BE2C (cell line): ENCODE measurements around the gene CFAP99. TPM values are rescaled to one million over a fixed set of nuclear protein-coding genes. Genes with fewer than 3 reads are reported as not detected.

Experiments used
- DNase-seq: peaks from one replicate; pipeline ENCODE4 v3.0.0-alpha.2; 2020
- H3K27me3 ChIP-seq: fragments of 250-450 bp; sonication (Bioruptor Pico); 2 replicates; pipeline ENCODE4 v1.5.1; 2020; ENCODE audit warnings: mild to moderate bottlenecking
- H3K36me3 ChIP-seq: fragments of 250-450 bp; sonication (Bioruptor Pico); 2 replicates; pipeline ENCODE4 v1.5.1; 2020; ENCODE audit warnings: mild to moderate bottlenecking
- H3K4me1 ChIP-seq: fragments of 250-450 bp; sonication (Bioruptor Pico); 2 replicates; pipeline ENCODE4 v1.5.1; 2020
- H3K4me3 ChIP-seq: 2 replicates; pipeline ENCODE4 v1.5.1; 2011; ENCODE audit warnings: low read depth, low read length
- H3K9me3 ChIP-seq: fragments of 250-450 bp; sonication (Bioruptor Pico); 2 replicates; pipeline ENCODE4 v1.5.1; 2020
- polyA plus RNA-seq: library from polyadenylated mRNA; unstranded; fragments of >200 nt; gene quantifications from one replicate; pipeline ENCODE4 v1.2.1, GENCODE V29; 2012; ENCODE audit warnings: low read depth, missing spikeins; ENCODE audit not compliant: insufficient read length, insufficient read depth
- TF ChIP-seq, protein P1 (sequence below): IDR thresholded peaks from 2 replicates; pipeline ENCODE4 v1.5.1; 2012; ENCODE audit warnings: mild to moderate bottlenecking, low read depth, low read length

Gene CFAP99
- polyA plus RNA-seq, result 0.54 TPM

DNA sequence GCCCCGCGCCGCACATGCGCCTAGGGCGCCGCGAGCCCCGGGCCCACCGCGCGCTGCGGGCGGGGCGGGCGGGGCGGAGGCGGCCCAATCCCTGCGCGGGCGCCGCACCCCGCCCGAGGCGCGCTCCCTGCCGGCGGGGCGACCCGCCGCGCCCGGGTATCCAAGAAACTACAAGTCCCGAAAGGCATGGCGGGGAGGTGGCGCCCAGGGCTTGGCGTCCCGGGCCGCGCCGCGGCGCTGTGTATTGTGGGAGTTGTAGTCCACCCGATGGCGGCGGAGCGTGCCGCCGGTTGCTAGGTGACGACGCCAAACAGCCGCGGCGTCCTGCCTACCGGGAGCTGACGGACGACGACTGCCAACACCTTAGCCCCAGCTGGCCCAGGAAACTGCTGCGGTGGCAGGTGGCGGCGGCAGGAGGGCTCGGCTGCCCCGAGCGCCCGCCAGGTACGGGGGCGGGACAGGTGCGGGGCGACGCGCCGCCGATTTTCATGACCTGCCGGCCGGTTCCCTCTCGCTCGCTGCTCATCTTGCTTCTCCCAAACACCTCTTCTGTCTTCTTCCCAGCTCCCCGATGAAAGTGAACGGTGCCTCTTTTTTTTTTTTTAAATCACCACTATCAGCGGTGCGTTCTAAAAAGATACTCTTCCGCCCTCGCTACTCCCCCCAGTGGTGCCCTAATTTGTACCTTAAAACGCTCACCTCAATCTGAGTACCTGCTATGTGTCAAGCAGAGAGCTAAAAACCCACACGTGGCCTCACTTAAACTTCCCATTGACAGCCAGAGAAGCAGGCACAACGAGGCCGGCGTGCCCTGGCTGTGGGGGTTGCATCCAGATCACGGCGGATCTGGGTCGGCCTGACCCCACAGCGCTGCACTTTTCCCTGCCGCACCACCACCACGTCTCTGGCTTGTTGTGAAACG is at the start of gene CFAP99:
Gene CFAP99 (plus strand): TSS at position 306 of the 922 bp plus-strand sequence.
- TF ChIP-seq, protein P1, sequence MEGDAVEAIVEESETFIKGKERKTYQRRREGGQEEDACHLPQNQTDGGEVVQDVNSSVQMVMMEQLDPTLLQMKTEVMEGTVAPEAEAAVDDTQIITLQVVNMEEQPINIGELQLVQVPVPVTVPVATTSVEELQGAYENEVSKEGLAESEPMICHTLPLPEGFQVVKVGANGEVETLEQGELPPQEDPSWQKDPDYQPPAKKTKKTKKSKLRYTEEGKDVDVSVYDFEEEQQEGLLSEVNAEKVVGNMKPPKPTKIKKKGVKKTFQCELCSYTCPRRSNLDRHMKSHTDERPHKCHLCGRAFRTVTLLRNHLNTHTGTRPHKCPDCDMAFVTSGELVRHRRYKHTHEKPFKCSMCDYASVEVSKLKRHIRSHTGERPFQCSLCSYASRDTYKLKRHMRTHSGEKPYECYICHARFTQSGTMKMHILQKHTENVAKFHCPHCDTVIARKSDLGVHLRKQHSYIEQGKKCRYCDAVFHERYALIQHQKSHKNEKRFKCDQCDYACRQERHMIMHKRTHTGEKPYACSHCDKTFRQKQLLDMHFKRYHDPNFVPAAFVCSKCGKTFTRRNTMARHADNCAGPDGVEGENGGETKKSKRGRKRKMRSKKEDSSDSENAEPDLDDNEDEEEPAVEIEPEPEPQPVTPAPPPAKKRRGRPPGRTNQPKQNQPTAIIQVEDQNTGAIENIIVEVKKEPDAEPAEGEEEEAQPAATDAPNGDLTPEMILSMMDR, result peak; percentile 2; the same call in 1 of the 2 replicates
- no peaks in the 10 kb centered on the region for H3K36me3 ChIP-seq
- H3K27me3 ChIP-seq, result peaks cover 49% of the 10 kb centered on the region
- no peaks in the 10 kb centered on the region for H3K9me3 ChIP-seq
- H3K4me1 ChIP-seq, result no peaks in the 10 kb centered on the region
- peak; percentile 98 for DNase-seq
- H3K4me3 ChIP-seq, result peak within 1 kb of the TSS; percentile 53

DNA sequence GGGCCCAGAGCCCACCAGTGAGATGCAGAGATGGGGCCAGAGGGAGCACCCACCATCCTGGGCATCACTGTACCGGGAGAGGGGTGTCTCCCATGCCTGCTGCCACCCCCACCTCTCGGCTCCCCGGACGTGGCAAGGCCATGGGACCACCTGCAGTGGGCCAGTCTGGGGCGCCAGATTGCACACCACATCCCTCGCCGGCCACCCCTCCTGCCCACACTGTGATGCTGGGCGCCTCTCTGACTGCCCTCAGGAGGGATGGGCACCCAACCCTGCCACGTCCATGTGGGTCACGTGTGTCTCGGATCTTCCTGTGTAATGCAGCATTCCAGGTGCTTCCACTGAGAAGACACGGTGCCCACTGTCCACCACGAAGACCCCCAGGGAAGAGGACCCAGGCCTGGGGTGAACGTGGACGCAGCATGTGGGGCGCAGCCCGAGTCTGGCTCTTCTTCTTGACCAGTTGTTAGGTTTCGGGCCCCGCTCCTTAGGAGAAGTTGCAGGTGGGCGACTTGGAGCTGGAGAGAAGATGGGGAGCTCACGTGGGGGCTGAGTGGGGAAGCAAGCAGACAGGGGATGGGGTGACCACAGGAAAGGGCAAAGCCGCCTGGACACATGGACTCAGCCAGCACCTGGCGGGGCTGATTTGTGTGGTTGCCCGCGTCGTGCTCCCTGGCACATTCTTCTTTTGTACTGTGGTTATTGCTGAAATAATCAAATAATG is 48.0 kb upstream of the CFAP99 start:
- TF ChIP-seq, protein P1, result no peak
- no peak overlapping the region for H3K4me3 ChIP-seq
- no peak for DNase-seq
- H3K36me3 ChIP-seq, result no peaks in the 10 kb centered on the region
- no peaks in the 10 kb centered on the region; the same call in 1 of the 2 replicates for H3K9me3 ChIP-seq
- peaks cover 6% of the 10 kb centered on the region for H3K4me1 ChIP-seq
- H3K27me3 ChIP-seq, result no peaks in the 10 kb centered on the region

DNA sequence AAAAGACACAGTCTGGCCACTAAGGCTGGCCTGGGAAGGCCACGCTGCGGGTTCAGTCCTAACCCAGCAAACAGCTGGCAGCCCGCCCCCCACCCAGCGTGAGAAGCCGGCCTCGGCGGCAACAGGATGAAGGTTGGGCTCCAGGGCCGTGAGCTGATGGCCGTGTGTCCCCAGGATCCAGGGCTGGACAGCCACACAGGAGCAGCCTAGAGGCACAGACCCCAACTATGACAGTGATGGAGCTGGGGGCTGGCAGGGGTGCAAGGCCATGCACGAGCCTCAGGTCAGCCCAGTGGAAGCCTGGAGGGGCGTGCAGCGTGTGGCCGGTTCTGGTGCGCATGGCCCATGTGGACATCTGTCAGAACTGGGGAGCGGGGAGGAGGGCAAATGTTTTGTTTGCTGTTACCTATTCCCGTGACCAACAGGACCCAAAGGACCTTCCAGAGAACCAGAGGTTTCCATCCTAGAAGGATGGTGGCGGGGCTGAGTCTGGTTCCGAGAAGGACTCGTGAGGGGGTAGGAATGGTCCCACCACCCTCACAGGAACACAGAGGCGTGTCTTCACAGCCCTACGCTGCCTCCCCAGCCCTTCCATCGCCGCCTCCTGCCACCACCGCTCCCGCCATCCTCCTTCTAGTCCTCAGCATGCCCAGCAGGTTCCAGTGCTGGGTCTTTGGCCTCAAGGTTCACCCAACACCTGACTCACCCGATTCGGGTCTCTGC is 46.8 kb upstream of the CFAP99 start:
- Histone ChIP-seq H3K4me1 (no peaks in the 10 kb centered on the region), H3K4me3 (no peak overlapping the region)
- TF ChIP-seq, protein P1, result no peak

DNA sequence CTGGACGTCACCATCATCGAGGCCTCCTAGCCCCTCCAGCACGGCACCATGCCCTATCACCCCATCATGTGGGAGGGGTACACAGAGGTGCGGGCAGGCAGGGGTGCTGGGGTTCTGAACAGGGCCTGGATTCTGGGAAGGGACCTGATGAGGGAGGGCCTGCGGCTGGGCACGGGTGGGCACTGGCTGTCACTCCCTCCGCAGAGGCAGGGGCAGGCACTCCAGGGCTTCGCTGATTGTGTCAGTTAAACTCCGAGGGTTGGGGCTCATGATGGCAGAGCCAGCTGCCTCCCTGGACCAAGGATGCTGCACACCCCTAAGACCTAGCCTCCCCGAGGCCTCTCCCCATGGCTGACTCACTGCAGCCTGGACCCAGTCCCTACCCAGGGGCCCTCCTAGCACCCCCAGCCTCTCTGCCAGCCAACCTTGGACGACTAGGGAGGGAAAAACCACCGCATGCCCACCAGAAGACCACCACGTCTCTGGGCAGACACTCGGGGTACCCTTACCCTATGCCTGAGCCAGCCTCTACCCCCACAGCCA is 46.2 kb upstream of the CFAP99 start:
- H3K9me3 ChIP-seq, result no peaks in the 10 kb centered on the region; the same call in 1 of the 2 replicates
- TF ChIP-seq, protein P1, result no peak
- no peak for DNase-seq

More for the DNA sequence above, 46.8 kb upstream of the CFAP99 start:
- Histone ChIP-seq H3K27me3 (no peaks in the 10 kb centered on the region), H3K36me3 (no peaks in the 10 kb centered on the region), H3K9me3 (no peaks in the 10 kb centered on the region; the same call in 1 of the 2 replicates)
- no peak for DNase-seq

DNA sequence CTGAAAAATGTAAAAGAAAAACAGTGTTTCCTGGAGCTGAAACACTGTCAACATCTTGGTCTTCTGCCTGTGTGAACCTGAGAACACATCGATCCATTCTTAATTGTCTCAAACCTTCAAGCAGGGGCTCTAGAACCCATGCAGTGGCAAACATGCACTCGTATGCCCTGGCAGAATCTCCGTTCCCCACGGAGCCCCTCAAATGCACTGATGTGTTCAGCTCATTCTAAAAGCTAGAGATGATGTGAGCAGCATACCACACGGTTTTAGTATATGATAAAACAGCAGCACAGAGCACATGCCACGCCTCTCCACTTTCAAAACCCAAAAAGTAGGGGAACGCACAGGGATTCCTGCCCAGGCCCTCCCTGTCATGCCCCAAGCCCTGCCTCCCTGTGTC is 45.2 kb upstream of the CFAP99 start:
- no peaks in the 10 kb centered on the region; the same call in 1 of the 2 replicates for H3K9me3 ChIP-seq
- no peaks in the 10 kb centered on the region for H3K4me1 ChIP-seq
- TF ChIP-seq, protein P1, result no peak
- no peaks in the 10 kb centered on the region for H3K27me3 ChIP-seq
- H3K4me3 ChIP-seq, result no peak overlapping the region
- no peak for DNase-seq
- no peaks in the 10 kb centered on the region for H3K36me3 ChIP-seq

More for the DNA sequence above, 46.2 kb upstream of the CFAP99 start:
- H3K4me1 ChIP-seq, result no peaks in the 10 kb centered on the region
- H3K27me3 ChIP-seq, result no peaks in the 10 kb centered on the region
- H3K4me3 ChIP-seq, result no peak overlapping the region
- H3K36me3 ChIP-seq, result no peaks in the 10 kb centered on the region
